K562 (cell line): ENCODE data around the gene GRIK5. TPM values are rescaled to one million over a fixed set of nuclear protein-coding genes. Genes with fewer than 3 reads are reported as not detected.
A peak's percentile ranks its signal among the peaks of the same experiment; 100 is the strongest.

Experiments
- CAMTA2 ChIP-seq: fragments of 250-450 bp; sonication (Bioruptor Pico); conservative IDR thresholded peaks from 2 replicates; pipeline ENCODE4 v1.5.1; 2022
- CTBP1 ChIP-seq: fragments of 450-650 bp; IDR thresholded peaks from 2 replicates; pipeline ENCODE4 v1.6.1; 2016; ENCODE audit warnings: borderline replicate concordance
- DDX20 ChIP-seq: fragments of 450-650 bp; IDR thresholded peaks from 2 replicates; pipeline ENCODE4 v1.6.1; 2016; ENCODE audit warnings: missing genetic modification characterization, low read depth, mild to moderate bottlenecking, missing compliant biosample characterization, moderate library complexity
- ELF4 ChIP-seq: fragments of 450-650 bp; formaldehyde crosslinking; IDR thresholded peaks from 2 replicates; pipeline ENCODE4 v1.4.0; 2022; ENCODE audit warnings: missing genetic modification characterization
- FUS ChIP-seq: fragments of 200-400 bp; formaldehyde crosslinking; optimal IDR thresholded peaks from 2 replicates; pipeline ENCODE3; 2017; ENCODE audit warnings: low read depth, low read length
- KLF1 ChIP-seq: fragments of 450-650 bp; IDR thresholded peaks from 2 replicates; pipeline ENCODE4 v1.6.1; 2016; ENCODE audit warnings: missing genetic modification characterization, missing compliant biosample characterization
- MCM5 ChIP-seq: fragments of 450-650 bp; IDR thresholded peaks from 2 replicates; pipeline ENCODE4 v1.6.1; 2016; ENCODE audit warnings: low read depth
- NFE2 ChIP-seq: IDR thresholded peaks from 2 replicates; pipeline ENCODE4 v1.6.1; 2014; ENCODE audit warnings: antibody characterized with exemption, low read depth
- PHB ChIP-seq: fragments of 250-450 bp; sonication (Bioruptor Pico); IDR thresholded peaks from 2 replicates; pipeline ENCODE4 v1.5.0; 2021
- RBM34 ChIP-seq: fragments of 200-400 bp; formaldehyde crosslinking; IDR thresholded peaks from 2 replicates; pipeline ENCODE4 v1.6.1; 2018; ENCODE audit warnings: low read length, borderline replicate concordance; ENCODE audit not compliant: insufficient read depth
- RFX1 ChIP-seq: fragments of 450-650 bp; IDR thresholded peaks from 2 replicates; pipeline ENCODE4 v1.6.1; 2016; ENCODE audit warnings: mild to moderate bottlenecking, moderate library complexity
- TAL1 ChIP-seq: fragments of 450-650 bp; IDR thresholded peaks from 2 replicates; pipeline ENCODE4 v1.6.1; 2016; ENCODE audit warnings: mild to moderate bottlenecking
- ZBTB7A ChIP-seq: IDR thresholded peaks from 2 replicates; pipeline ENCODE4 v1.6.1; 2011; ENCODE audit warnings: low read depth, mild to moderate bottlenecking, low read length, moderate library complexity, borderline replicate concordance; ENCODE audit not compliant: control insufficient read depth
- ZNF764 ChIP-seq: fragments of 250-450 bp; sonication (Bioruptor Pico); IDR thresholded peaks from 2 replicates; pipeline ENCODE4 v1.4.0; 2020; ENCODE audit warnings: low read depth, mild to moderate bottlenecking, moderate library complexity
- polyA plus RNA-seq, 8 experiments: library from polyadenylated mRNA; depleted of rRNA in 4 of 8; stranded (reverse) in 5 of 8; unstranded in 3 of 8; fragments of >200 nt; fragmentation: Nextera tagmentation in 2 of 8; fragmentation: Illumina TruSeq in 1 of 8; extraction: Ambion mirVana in 2 of 8; extraction: Trizol in 1 of 8; gene quantifications; 2 replicates each; pipeline versions ENCODE4 v1.2.1 to v1.2.3, GENCODE V29; 2011 to 2014; ENCODE audit warnings: inconsistent platforms in 1 of 8, missing spikeins in 1 of 8
- total RNA-seq, 7 experiments: library from RNA; depleted of rRNA in 6 of 7; stranded (reverse); fragments of >200 nt in 6 of 7; fragmentation: Illumina TruSeq in 2 of 7; extraction: Trizol in 2 of 7; gene quantifications; 2 replicates each; pipeline versions ENCODE4 v1.2.1 to v1.2.3, GENCODE V29; 2011 to 2021; ENCODE audit warnings: low replicate concordance in 1 of 7
- TF ChIP-seq, protein P1 (sequence below): sonication (generic); formaldehyde crosslinking; IDR thresholded peaks from 2 replicates; pipeline ENCODE4 v1.8.0; 2022; ENCODE audit warnings: mild to moderate bottlenecking, missing genetic modification reagents
- TF ChIP-seq, protein P2 (sequence below): sonication (generic); formaldehyde crosslinking; IDR thresholded peaks from 2 replicates; pipeline ENCODE4 v1.9.0; 2022; ENCODE audit warnings: mild to moderate bottlenecking, missing genetic modification reagents
- TF ChIP-seq, protein P3 (sequence below), 2 experiments: fragments of 150-350 bp in 1 of 2; IDR thresholded peaks; 2 replicates each; pipeline ENCODE4 v1.6.1; 2012 to 2016; ENCODE audit warnings: low read depth in 2 of 2, low read length in 2 of 2, mild to moderate bottlenecking in 1 of 2, moderate library complexity in 1 of 2
- TF ChIP-seq, protein P4 (sequence below): fragments of 450-650 bp; IDR thresholded peaks from 2 replicates; pipeline ENCODE4 v1.7.1; 2018; ENCODE audit warnings: mild to moderate bottlenecking, low read depth; ENCODE audit not compliant: partially characterized antibody
- TF ChIP-seq, protein P5 (sequence below): fragments of 450-650 bp; conservative IDR thresholded peaks from 2 replicates; pipeline ENCODE4 v1.6.1; 2016; ENCODE audit warnings: missing genetic modification characterization, low read depth, mild to moderate bottlenecking, control low read depth, missing compliant biosample characterization

Gene GRIK5
- total and polyA plus RNA-seq, 9 of the 15 experiments (the other 6 are each of a cell fraction or from before 2014, with no cell fraction given), result 0.04 to 0.55 (median 0.27) TPM; not detected in 2

DNA sequence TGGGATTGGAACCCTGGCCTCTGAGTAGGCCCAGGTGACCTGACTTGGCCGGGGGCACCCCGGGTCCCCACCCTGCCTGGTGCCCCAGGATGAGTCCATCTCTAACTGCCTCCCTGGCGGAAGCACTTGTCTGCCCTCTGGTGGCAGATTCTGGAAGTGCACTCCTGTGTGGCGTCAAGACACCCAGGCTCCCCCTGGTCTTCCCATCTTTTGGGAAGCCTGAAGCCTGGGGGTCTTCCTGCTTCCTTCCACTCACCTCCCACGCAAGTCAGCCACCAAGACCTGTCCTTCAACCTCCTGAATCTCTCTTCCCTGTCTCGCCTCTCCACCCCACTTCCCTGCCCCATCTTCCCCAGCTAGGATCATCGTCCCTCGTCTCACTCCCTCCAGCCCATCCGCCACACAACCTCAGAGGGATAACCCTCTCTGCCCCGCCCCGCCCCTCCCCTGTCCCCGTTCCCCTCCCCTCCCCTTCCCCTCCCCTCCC is 118.3 kb downstream of the GRIK5 start (continued):
- no peak for TF ChIP-seq RFX1
- no peak for TF ChIP-seq FUS
- TF ChIP-seq, protein P1, sequence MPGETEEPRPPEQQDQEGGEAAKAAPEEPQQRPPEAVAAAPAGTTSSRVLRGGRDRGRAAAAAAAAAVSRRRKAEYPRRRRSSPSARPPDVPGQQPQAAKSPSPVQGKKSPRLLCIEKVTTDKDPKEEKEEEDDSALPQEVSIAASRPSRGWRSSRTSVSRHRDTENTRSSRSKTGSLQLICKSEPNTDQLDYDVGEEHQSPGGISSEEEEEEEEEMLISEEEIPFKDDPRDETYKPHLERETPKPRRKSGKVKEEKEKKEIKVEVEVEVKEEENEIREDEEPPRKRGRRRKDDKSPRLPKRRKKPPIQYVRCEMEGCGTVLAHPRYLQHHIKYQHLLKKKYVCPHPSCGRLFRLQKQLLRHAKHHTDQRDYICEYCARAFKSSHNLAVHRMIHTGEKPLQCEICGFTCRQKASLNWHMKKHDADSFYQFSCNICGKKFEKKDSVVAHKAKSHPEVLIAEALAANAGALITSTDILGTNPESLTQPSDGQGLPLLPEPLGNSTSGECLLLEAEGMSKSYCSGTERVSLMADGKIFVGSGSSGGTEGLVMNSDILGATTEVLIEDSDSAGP (CRISPR knock-in tag), result no peak
- TF ChIP-seq MCM5, result no peak
- TF ChIP-seq DDX20, result no peak
- no peak for TF ChIP-seq CAMTA2 (CRISPR knock-in tag)
- no peak for TF ChIP-seq NFE2
- TF ChIP-seq TAL1, result no peak
- no peak for TF ChIP-seq PHB (CRISPR knock-in tag)
- TF ChIP-seq, protein P2, sequence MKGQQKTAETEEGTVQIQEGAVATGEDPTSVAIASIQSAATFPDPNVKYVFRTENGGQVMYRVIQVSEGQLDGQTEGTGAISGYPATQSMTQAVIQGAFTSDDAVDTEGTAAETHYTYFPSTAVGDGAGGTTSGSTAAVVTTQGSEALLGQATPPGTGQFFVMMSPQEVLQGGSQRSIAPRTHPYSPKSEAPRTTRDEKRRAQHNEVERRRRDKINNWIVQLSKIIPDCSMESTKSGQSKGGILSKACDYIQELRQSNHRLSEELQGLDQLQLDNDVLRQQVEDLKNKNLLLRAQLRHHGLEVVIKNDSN (CRISPR knock-in tag), result no peak
- TF ChIP-seq, protein P3, sequence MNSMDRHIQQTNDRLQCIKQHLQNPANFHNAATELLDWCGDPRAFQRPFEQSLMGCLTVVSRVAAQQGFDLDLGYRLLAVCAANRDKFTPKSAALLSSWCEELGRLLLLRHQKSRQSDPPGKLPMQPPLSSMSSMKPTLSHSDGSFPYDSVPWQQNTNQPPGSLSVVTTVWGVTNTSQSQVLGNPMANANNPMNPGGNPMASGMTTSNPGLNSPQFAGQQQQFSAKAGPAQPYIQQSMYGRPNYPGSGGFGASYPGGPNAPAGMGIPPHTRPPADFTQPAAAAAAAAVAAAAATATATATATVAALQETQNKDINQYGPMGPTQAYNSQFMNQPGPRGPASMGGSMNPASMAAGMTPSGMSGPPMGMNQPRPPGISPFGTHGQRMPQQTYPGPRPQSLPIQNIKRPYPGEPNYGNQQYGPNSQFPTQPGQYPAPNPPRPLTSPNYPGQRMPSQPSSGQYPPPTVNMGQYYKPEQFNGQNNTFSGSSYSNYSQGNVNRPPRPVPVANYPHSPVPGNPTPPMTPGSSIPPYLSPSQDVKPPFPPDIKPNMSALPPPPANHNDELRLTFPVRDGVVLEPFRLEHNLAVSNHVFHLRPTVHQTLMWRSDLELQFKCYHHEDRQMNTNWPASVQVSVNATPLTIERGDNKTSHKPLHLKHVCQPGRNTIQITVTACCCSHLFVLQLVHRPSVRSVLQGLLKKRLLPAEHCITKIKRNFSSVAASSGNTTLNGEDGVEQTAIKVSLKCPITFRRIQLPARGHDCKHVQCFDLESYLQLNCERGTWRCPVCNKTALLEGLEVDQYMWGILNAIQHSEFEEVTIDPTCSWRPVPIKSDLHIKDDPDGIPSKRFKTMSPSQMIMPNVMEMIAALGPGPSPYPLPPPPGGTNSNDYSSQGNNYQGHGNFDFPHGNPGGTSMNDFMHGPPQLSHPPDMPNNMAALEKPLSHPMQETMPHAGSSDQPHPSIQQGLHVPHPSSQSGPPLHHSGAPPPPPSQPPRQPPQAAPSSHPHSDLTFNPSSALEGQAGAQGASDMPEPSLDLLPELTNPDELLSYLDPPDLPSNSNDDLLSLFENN (IDR thresholded peaks at IDR 0.05; ENCODE audit: low read depth in 2 of 2, low read length in 2 of 2), result no peak
- TF ChIP-seq CTBP1, result 0 out of 2 replicates have a peak, but pooled peaks have one; percentile 68
- TF ChIP-seq, protein P4, sequence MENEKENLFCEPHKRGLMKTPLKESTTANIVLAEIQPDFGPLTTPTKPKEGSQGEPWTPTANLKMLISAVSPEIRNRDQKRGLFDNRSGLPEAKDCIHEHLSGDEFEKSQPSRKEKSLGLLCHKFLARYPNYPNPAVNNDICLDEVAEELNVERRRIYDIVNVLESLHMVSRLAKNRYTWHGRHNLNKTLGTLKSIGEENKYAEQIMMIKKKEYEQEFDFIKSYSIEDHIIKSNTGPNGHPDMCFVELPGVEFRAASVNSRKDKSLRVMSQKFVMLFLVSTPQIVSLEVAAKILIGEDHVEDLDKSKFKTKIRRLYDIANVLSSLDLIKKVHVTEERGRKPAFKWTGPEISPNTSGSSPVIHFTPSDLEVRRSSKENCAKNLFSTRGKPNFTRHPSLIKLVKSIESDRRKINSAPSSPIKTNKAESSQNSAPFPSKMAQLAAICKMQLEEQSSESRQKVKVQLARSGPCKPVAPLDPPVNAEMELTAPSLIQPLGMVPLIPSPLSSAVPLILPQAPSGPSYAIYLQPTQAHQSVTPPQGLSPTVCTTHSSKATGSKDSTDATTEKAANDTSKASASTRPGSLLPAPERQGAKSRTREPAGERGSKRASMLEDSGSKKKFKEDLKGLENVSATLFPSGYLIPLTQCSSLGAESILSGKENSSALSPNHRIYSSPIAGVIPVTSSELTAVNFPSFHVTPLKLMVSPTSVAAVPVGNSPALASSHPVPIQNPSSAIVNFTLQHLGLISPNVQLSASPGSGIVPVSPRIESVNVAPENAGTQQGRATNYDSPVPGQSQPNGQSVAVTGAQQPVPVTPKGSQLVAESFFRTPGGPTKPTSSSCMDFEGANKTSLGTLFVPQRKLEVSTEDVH, result no peak
- TF ChIP-seq ZNF764 (CRISPR knock-in tag), result no peak
- TF ChIP-seq, protein P5, sequence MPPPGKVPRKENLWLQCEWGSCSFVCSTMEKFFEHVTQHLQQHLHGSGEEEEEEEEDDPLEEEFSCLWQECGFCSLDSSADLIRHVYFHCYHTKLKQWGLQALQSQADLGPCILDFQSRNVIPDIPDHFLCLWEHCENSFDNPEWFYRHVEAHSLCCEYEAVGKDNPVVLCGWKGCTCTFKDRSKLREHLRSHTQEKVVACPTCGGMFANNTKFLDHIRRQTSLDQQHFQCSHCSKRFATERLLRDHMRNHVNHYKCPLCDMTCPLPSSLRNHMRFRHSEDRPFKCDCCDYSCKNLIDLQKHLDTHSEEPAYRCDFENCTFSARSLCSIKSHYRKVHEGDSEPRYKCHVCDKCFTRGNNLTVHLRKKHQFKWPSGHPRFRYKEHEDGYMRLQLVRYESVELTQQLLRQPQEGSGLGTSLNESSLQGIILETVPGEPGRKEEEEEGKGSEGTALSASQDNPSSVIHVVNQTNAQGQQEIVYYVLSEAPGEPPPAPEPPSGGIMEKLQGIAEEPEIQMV, result no peak
- no peak for TF ChIP-seq RBM34
- TF ChIP-seq ELF4 (CRISPR knock-in tag), result 0 out of 2 replicates have a peak, but pooled peaks have one; percentile 38
- TF ChIP-seq ZBTB7A, result peak; percentile 62; the same call in 1 of the 2 replicates
- TF ChIP-seq KLF1 (tag), result no peak
